NB4 (cell line): ENCODE measurements around the gene TRDN.

Experiments
- POLR2A ChIP-seq: IDR thresholded peaks from 2 replicates; pipeline ENCODE4 v1.6.1; 2011; ENCODE audit warnings: mild to moderate bottlenecking; ENCODE audit not compliant: insufficient read length; ENCODE audit errors: extremely low read depth
- TF ChIP-seq, protein P1 (sequence below): IDR thresholded peaks from 2 replicates; pipeline ENCODE4 v1.6.1; 2011; ENCODE audit warnings: low read depth, low read length
- TF ChIP-seq, protein P2 (sequence below): IDR thresholded peaks from one replicate; pipeline ENCODE4 v1.5.1; 2012; ENCODE audit warnings: low read depth, low read length

DNA sequence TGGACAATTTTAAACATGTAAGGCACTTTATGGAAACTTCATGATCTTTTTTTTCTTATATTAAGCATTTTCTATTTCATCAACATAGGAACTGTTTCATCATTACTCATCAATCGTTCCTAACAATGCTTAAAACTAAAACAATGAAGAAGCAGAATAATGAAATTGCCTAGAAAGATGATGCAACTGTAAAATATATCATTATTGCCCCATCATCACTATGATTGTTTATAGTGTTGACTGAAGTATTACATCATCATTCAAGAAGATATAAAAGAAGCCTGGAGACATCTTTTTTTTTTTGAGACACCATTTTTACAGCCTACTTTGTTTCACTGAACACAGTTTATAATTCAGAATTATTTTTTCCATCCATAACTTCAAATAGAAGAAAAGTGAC is 147.2 kb downstream of the TRDN start:
- TF ChIP-seq, protein P1, sequence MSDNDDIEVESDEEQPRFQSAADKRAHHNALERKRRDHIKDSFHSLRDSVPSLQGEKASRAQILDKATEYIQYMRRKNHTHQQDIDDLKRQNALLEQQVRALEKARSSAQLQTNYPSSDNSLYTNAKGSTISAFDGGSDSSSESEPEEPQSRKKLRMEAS, result no peak
- TF ChIP-seq, protein P2, sequence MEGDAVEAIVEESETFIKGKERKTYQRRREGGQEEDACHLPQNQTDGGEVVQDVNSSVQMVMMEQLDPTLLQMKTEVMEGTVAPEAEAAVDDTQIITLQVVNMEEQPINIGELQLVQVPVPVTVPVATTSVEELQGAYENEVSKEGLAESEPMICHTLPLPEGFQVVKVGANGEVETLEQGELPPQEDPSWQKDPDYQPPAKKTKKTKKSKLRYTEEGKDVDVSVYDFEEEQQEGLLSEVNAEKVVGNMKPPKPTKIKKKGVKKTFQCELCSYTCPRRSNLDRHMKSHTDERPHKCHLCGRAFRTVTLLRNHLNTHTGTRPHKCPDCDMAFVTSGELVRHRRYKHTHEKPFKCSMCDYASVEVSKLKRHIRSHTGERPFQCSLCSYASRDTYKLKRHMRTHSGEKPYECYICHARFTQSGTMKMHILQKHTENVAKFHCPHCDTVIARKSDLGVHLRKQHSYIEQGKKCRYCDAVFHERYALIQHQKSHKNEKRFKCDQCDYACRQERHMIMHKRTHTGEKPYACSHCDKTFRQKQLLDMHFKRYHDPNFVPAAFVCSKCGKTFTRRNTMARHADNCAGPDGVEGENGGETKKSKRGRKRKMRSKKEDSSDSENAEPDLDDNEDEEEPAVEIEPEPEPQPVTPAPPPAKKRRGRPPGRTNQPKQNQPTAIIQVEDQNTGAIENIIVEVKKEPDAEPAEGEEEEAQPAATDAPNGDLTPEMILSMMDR, result no peak
- no peak for TF ChIP-seq POLR2A
